BJ (cell line): Measurements from ENCODE around the gene PLG. TPM values are rescaled to one million over a fixed set of nuclear protein-coding genes. Genes with fewer than 3 reads are reported as not detected.
"Not testable (repeated sequence)": the region's sequence is repeated elsewhere in the genome, so short reads cannot be mapped to it uniquely, and the experiment has no call there.

Source experiments
- CTCF ChIA-PET: fragments of 350-600 bp; formaldehyde crosslinking; extraction: SDS; loops from one replicate; lab custom pipeline; 2021; ENCODE audit warnings: antibody characterized with exemption, inconsistent platforms; lab: Yijun Ruan, JAX
- POLR2A ChIA-PET: fragments of 300-600 bp; sonication (Branson Sonifier 250); formaldehyde crosslinking; extraction: SDS; loops from one replicate; lab custom pipeline; 2021; ENCODE audit warnings: antibody characterized with exemption; lab: Charles Lee
- DNase-seq: peaks from one replicate; pipeline ENCODE4 v3.0.0-alpha.2; 2011; ENCODE audit warnings: low read depth
- H3K27me3 ChIP-seq: 2 replicates; pipeline ENCODE4 v1.6.0; 2011; ENCODE audit warnings: low read length; ENCODE audit not compliant: control insufficient read depth, insufficient read depth
- H3K36me3 ChIP-seq: 2 replicates; pipeline ENCODE4 v1.5.1; 2011; ENCODE audit warnings: low read length; ENCODE audit not compliant: control insufficient read depth, insufficient read depth
- H3K4me3 ChIP-seq: 2 replicates; pipeline ENCODE4 v1.5.1; 2011; ENCODE audit warnings: low read depth, mild to moderate bottlenecking, control low read depth, low read length
- polyA minus RNA-seq: library from RNA; depleted of rRNA, polyadenylated mRNA; stranded (reverse); fragments of >200 nt; gene quantifications from 2 replicates; pipeline ENCODE4 v1.2.3, GENCODE V29; 2011; rRNA and poly(A)+ RNA removed
- polyA plus RNA-seq: library from polyadenylated mRNA; depleted of rRNA; stranded (reverse); fragments of >200 nt; gene quantifications from 2 replicates; pipeline ENCODE4 v1.2.3, GENCODE V29; 2011; rRNA removed
- TF ChIP-seq, protein P1 (sequence below): IDR thresholded peaks from 2 replicates; pipeline ENCODE4 v1.5.1; 2011; ENCODE audit warnings: low read depth, mild to moderate bottlenecking, control low read depth, inconsistent platforms, low read length, moderate library complexity; ENCODE audit not compliant: insufficient read depth

PLG gene
- polyA plus RNA-seq (not detected in 2 replicates), polyA minus RNA-seq (not detected in 2 replicates)

DNA sequence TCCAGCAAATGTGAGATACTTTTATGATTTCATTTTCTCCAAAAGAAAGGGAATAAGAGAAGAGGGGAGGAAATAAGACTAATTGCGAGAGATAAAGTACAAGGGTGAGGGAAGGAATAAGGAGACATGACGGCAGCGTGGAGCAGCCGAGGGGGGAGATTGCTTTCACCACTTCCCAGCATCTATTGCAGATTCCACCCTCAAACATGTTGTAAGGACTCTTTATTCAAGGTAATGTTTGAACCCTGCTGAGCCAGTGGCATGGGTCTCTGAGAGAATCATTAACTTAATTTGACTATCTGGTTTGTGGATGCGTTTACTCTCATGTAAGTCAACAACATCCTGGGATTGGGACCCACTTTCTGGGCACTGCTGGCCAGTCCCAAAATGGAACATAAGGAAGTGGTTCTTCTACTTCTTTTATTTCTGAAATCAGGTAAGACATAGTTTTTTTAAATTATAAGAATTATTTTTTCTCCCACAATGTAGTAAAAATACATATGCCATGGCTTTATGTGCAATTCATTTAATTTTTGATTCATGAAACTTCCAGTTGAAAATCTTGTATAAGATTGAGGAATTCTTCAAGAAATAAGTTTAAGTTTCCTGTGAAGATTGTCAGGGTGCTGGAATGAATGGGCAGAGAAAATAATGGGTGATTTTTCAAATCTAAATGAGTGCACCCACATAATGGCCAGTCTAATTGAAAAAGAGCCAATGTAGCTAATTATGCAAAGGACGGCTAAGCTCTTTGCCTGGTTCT lies at the start of gene PLG:
Gene PLG (plus strand): TSS at position 327 of the 763 bp plus-strand sequence. CDS start 61 bp downstream, at position 388.
- POLR2A ChIA-PET, CTCF ChIA-PET, H3K27me3 ChIP-seq, H3K4me3 ChIP-seq, H3K36me3 ChIP-seq, DNase-seq: not testable (repeated sequence)

DNA sequence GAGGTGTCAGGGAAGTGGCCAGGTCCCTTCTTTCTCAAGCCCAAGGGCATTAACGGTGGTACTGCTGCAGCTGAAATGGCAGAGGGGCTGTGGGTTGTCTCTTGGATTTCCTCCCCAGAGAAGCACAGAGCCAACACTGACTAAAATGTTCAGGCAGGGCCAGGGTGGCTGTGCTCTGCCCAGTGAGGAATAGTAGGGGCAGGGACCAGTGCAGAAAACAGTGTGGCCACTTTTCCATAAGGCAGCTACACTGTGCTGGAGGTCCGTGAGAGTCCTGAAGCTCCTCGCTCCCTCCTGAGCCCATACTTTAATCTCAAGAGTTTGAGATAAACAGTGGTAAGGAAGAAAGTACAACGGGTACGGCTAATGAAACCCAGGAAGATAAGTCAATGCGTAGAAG lies 42.5 kb upstream of the PLG start:
- Histone ChIP-seq H3K4me3 (no peak overlapping the region), H3K36me3 (no peaks in the 10 kb centered on the region), H3K27me3 (no peaks in the 10 kb centered on the region)
- TF ChIP-seq, protein P1, sequence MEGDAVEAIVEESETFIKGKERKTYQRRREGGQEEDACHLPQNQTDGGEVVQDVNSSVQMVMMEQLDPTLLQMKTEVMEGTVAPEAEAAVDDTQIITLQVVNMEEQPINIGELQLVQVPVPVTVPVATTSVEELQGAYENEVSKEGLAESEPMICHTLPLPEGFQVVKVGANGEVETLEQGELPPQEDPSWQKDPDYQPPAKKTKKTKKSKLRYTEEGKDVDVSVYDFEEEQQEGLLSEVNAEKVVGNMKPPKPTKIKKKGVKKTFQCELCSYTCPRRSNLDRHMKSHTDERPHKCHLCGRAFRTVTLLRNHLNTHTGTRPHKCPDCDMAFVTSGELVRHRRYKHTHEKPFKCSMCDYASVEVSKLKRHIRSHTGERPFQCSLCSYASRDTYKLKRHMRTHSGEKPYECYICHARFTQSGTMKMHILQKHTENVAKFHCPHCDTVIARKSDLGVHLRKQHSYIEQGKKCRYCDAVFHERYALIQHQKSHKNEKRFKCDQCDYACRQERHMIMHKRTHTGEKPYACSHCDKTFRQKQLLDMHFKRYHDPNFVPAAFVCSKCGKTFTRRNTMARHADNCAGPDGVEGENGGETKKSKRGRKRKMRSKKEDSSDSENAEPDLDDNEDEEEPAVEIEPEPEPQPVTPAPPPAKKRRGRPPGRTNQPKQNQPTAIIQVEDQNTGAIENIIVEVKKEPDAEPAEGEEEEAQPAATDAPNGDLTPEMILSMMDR = no peak
- CTCF ChIA-PET = no interaction called here
- POLR2A ChIA-PET = no interaction called here
- DNase-seq = no peak

DNA sequence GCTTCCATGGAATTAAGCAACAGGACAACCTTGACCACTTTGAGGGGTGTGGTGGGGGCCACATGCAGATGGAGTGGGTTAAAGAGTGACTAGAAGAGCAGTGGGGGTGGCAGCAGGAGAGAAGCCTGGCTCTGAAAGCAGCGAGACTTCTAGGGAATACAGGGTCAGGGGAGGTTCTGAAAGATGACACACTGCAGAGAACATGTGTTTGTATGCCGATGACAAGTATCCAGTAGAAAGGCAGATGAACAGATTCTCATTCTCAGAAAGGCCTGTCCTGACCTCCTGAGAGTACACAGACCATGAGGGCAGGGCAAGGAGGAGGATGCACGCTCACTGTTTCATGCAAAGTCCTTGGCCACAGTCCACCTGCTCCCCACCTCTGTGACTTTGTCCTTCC lies 40.8 kb upstream of the PLG start:
- Histone ChIP-seq H3K4me3 (no peak overlapping the region), H3K27me3 (no peaks in the 10 kb centered on the region), H3K36me3 (no peaks in the 10 kb centered on the region)
- TF ChIP-seq, protein P1 = no peak
- ChIA-PET CTCF (no interaction called here), POLR2A (no interaction called here)
- no peak for DNase-seq

DNA sequence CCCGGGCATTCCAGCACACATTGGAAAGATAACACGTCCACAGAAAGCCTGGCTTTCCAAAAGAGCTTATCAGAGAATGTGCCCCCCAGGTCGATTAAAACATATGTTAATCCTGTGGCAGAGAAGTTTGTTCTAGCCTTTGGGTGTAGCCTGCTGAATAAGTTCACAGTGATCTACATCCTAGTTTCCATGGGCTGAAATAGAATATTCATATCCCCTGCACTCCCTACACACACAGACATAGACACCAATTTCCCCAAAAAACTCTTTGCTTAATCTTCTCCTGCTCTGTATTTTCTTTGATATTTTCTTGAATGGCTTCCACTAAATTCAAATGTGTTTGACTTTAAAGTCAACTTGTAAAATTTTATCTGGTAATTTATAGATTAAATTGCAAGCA lies 39.6 kb upstream of the PLG start:
- no peak for DNase-seq
- Histone ChIP-seq H3K36me3 (no peaks in the 10 kb centered on the region), H3K27me3 (no peaks in the 10 kb centered on the region), H3K4me3 (no peak overlapping the region)
- TF ChIP-seq, protein P1 = no peak
- ChIA-PET CTCF (no interaction called here), POLR2A (no interaction called here)

DNA sequence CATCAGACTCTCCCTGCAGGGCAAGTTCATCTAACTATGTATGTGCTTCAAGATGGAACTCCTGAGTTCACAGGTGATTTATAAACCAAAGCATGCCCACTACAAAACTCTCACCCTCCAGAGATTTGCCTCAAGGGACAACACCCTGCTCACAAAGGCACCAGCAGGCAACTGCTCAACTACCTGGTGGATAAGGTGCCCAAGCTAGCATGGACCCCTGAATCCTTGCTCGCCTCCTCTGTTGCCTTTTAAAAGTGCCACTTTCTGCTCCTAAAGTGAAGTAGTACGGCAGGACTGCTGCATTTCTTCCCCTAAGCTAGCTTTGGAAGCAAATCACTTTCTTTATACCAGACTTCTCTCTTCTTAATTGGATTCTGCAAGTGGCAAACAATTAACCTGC lies 39.2 kb upstream of the PLG start:
- ChIA-PET CTCF (no interaction called here), POLR2A (no interaction called here)
- no peak for DNase-seq
- no peaks in the 10 kb centered on the region for H3K36me3 ChIP-seq
- H3K4me3 ChIP-seq = no peak overlapping the region
- no peaks in the 10 kb centered on the region for H3K27me3 ChIP-seq
- TF ChIP-seq, protein P1 = no peak

DNA sequence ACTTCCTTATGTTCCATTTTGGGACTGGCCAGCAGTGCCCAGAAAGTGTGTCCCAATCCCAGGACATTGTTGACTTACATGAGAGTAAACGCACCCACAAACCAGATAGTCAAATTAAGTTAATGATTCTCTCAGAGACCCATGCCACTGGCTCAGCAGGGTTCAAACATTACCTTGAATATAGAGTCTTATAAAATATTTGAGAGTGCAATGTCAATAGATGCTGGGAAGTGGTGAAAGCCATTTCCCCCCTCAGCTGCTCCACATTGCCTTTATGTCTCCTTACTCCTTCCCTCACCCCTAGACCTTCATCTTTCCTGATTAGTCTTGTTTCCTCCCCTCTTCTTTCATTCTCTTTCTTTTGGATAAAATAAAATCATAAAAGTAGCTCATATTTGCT lies 37.8 kb upstream of the PLG start, which contains the start of gene LPA:
Gene LPA (minus strand): TSS at position 78 of the 400 bp plus-strand sequence. CDS start 61 bp downstream, at position 17.
- H3K36me3 ChIP-seq, DNase-seq, POLR2A ChIA-PET, H3K4me3 ChIP-seq, CTCF ChIA-PET, H3K27me3 ChIP-seq: not testable (repeated sequence)
